RWPE1 (cell line): ENCODE results near the gene PEX26.

Experiments used
- CTCF ChIA-PET: fragments of 350-600 bp; sonication (Branson Sonifier 250); formaldehyde crosslinking; extraction: SDS; loops from one replicate; lab custom pipeline; 2021; lab: Yijun Ruan, JAX
- POLR2A ChIA-PET: fragments of 400-600 bp; formaldehyde crosslinking; extraction: SDS; loops from one replicate; lab custom pipeline; 2020; ENCODE audit warnings: antibody characterized with exemption; ENCODE audit not compliant: low non-redundant PET; lab: Yijun Ruan, JAX
- DNase-seq: peaks from one replicate; pipeline ENCODE4 v3.0.0; 2012; ENCODE audit warnings: low spot score
- H3K27ac ChIP-seq: fragments of 450-650 bp; 2 replicates; pipeline ENCODE4 v1.5.1; 2017
- TF ChIP-seq, protein P1 (sequence below): fragments of 450-650 bp; conservative IDR thresholded peaks from 2 replicates; pipeline ENCODE4 v1.5.1; 2017; ENCODE audit warnings: low read depth, mild to moderate bottlenecking

PEX26 gene

DNA sequence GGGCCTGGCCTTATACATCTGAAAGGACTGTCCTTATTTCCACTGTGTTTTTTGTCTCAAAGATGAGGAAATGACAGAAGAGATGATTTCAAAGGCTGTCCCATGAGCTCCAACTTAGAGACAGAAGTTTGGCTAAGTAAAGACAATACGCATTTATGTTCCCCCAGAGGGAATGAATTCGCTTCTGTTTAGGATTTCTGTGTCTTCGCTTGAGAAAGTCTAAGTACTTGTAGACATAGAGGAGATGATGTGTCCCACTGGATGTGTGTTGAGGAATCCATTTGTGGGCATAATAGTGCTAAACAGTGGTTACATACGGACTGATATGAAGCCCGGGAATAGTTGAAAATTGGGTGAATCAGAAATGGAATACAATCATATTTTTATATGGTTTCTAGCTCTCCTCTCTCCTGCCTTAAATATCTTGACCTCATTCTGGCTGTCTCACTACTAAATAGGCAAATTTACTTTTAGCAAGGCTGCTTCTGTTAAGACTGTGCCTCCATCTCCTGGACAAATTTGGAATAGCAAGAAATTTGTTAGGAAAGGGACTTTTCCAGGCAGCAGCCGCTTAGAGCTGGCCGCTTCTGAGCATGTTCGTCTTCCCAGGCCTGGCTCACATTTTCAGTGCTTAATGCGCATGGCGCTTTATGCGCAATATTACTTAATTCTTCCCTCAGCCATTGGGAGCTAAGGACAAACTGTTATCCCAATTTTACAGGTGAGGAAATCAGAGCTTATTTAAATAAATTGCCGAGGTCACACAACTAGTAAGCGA lies 1.9 kb upstream of the PEX26 start:
- CTCF ChIA-PET: interaction anchor here (0.6 to 3.0 kb wide), 16 partner anchors 43 to 333 kb away, joined by 3 to 25 read pairs (median 4); no protein-coding TSS in a partner anchor

DNA sequence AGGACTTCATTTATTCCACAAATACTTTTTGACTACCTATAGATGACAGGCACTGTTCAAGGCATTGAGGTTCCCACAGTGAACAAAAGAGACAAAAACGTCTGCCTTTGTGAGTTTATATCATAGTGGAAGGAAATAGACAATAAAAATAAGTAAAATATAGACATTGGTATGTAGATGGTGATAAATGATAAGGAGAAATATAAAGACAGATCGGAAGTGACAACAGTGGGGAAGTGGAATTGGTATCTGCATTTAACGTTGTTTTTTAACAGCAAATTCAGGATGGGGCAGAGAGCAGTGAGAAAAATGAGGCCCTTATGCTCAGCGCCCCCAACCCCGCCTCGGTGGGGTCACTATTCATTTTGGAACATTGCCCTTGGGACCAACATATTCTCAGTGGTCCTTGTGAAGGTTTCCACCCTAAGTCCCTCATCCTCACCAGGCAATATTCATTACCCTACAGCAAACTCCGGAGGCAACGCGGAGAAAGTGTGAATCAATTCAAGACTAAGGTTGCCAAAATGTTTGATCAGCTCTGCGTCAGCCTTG lies 627 bp upstream of the PEX26 start:
- POLR2A ChIA-PET: interaction anchor here (0.9 kb wide), 1 partner anchor 77 kb away, joined by 3 read pairs; no protein-coding TSS in a partner anchor
- no peak for DNase-seq
- TF ChIP-seq, protein P1, sequence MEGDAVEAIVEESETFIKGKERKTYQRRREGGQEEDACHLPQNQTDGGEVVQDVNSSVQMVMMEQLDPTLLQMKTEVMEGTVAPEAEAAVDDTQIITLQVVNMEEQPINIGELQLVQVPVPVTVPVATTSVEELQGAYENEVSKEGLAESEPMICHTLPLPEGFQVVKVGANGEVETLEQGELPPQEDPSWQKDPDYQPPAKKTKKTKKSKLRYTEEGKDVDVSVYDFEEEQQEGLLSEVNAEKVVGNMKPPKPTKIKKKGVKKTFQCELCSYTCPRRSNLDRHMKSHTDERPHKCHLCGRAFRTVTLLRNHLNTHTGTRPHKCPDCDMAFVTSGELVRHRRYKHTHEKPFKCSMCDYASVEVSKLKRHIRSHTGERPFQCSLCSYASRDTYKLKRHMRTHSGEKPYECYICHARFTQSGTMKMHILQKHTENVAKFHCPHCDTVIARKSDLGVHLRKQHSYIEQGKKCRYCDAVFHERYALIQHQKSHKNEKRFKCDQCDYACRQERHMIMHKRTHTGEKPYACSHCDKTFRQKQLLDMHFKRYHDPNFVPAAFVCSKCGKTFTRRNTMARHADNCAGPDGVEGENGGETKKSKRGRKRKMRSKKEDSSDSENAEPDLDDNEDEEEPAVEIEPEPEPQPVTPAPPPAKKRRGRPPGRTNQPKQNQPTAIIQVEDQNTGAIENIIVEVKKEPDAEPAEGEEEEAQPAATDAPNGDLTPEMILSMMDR: no peak
- peak overlapping the region; percentile 77 for H3K27ac ChIP-seq
- CTCF ChIA-PET: interaction anchor here (0.6 to 3.0 kb wide), 4 partner anchors 34 to 247 kb away, joined by 3 to 25 read pairs (median 4); no protein-coding TSS in a partner anchor

More for the DNA sequence above, 1.9 kb upstream of the PEX26 start:
- peak; percentile 58 for DNase-seq
- POLR2A ChIA-PET: interaction anchor here (0.6 kb wide), 1 partner anchor 242 kb away, joined by 3 read pairs; no protein-coding TSS in a partner anchor
- peak overlapping the region; percentile 60 for H3K27ac ChIP-seq
- TF ChIP-seq, protein P1: peak; percentile 81

DNA sequence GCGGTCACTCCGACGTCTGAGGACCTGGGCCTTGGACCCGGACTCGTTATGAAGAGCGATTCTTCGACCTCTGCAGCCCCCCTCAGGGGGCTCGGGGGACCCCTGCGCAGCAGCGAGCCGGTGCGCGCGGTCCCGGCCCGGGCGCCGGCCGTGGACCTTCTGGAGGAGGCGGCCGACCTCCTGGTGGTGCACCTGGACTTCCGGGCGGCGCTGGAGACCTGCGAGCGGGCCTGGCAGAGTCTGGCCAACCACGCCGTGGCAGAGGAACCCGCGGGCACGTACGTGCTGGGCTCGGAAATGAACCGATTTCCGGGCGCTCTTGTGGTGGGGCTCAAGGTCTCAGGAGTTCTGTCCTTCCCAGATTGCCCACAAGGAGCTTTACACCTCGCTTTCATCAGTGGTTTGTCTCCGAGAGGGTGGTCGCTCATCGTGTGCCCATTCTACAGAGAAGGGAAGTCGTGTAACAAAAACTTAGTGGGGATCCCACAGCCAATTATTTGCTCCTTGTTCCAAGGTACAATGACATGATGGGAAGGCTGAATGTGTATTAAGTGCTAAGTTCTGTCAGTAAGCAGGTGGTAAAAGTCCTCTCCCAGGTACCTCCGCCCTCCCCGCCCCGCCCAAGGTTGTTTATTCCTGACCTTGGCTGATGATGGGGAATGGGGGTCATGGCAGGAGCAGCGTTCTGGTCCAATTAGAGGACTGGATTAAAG lies 695 bp downstream of the PEX26 start:
- CTCF ChIA-PET: interaction anchor here (0.7 to 3.0 kb wide), 3 partner anchors 157 to 248 kb away, joined by 3 to 25 read pairs (median 3); no protein-coding TSS in a partner anchor
- peak; percentile 24 for DNase-seq
- TF ChIP-seq, protein P1: no peak
- POLR2A ChIA-PET: no interaction called here
- H3K27ac ChIP-seq: peak overlapping the region; percentile 77

DNA sequence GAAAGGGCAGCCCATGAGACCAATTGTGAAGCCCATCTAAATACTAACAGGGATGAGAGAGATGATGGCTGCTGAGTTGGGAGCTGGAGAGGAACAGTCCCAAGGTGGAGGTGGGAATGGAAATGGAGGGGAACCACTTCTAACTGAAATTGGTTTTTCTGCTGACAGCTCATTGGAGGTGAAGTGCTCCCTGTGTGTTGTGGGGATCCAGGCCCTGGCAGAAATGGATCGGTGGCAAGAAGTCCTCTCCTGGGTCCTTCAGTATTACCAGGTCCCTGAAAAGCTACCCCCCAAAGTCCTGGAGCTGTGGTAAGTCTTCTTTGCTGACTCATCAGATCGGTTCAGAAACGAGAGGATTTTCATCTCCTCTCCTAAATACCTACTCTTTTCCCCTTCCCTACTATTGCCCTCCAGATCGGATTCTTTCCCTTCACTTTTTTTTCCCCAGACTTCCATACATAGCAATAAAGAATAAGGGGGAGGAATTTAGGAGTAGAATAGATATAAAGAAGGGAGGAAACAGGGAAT lies 2.0 kb downstream of the PEX26 start:
- TF ChIP-seq, protein P1: no peak
- H3K27ac ChIP-seq: no peak overlapping the region
- no peak for DNase-seq
- POLR2A ChIA-PET: no interaction called here
- CTCF ChIA-PET: no interaction called here

- TF ChIP-seq, protein P1: no peak
- DNase-seq: no peak
- CTCF ChIA-PET: no interaction called here
- POLR2A ChIA-PET: no interaction called here
- no peak overlapping the region for H3K27ac ChIP-seq
Measured at GRCh38 chr22:18081416-18081815, 3.6 kb downstream of the PEX26 start.

DNA sequence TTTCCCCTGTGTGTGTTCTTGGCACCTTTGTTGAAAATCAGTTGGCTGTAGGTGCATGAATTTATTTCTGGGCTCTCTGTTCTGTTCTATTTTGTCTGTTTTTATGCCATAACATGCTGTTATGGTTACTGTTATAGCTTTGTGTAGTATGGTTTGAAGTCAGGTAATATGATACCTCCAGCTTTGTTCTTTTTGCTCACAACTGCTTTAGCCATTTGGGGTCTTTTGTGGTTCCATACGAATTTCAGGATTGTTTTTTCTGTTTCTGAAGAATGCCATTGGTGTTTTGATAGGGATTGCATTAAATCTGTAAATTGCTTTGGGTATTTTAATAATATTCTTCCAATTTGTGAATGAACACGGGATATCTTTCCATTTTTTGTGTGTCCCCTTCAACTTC lies 4.7 kb downstream of the PEX26 start:
- ChIA-PET CTCF (no interaction called here), POLR2A (no interaction called here)

More for the DNA sequence above, 4.7 kb downstream of the PEX26 start:
- TF ChIP-seq, protein P1: no peak
- no peak overlapping the region for H3K27ac ChIP-seq
- DNase-seq: no peak
